ENCODE results near the gene NXPE3. TPM values are rescaled to one million over a fixed set of nuclear protein-coding genes. Genes with fewer than 3 reads are reported as not detected.

The NXPE3 gene
- total and polyA plus RNA-seq, 9 of the 15 experiments (the other 6 are each of a cell fraction or from before 2014, with no cell fraction given) = 0.25 to 2.5 (median 0.95) TPM

DNA sequence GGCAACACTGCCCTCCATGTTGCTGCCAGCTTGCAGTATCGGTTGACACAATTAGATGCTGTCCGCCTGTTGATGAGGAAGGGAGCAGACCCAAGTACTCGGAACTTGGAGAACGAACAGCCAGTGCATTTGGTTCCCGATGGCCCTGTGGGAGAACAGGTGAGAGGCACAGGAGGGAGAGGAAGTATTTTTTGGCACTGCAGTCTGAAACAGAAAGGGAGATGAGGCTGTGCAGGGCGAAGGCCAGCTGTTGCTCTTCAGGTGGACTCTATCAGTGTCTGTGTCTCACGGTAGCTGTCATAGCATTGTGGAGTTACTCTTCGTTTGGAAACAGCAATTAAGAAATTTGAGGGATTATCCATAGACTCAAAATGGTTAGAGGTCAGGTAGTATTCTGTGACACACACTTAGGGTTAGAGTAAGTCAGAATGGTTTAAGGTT lies 78.3 kb downstream of the NXPE3 start:
- H3K9me1 ChIP-seq (ENCODE audit: control insufficient read depth, insufficient read depth, low read length) = no peaks in the 10 kb centered on the region
- no peaks in the 10 kb centered on the region for H4K20me1 ChIP-seq (replicated peaks; ENCODE audit: control insufficient read depth, insufficient read depth, low read length)
- H3K27ac ChIP-seq (ENCODE audit: extremely low read depth, low read depth, low read length) = no peak overlapping the region
- H3K9ac ChIP-seq (ENCODE audit: insufficient read depth in 1 of 2, low read depth in 2 of 2, low read length in 2 of 2) = no peak overlapping the region
- ATAC-seq = no peak
- CTCF ChIA-PET (ENCODE audit: low intra/inter-chr PET ratio) = no interaction called here
- BruUV-seq (replicated peaks) = no TSS peak
- FAIRE-seq = no peak
- WGBS (ENCODE audit: insufficient coverage, low coverage, missing lambda C conversion rate) = 89% methylated on average over 7 of the region's 8 CpGs
- H2AFZ ChIP-seq (ENCODE audit: low read depth, low read length) = no peak overlapping the region
- in situ Hi-C loops (cut with MboI) = no loop called here
- H3K36me3 ChIP-seq (ENCODE audit: control insufficient read depth, insufficient read depth, low read length) = peaks cover 81% of the 10 kb centered on the region
- no peak for TF ChIP-seq ZNF23 (CRISPR knock-in tag; IDR thresholded peaks at IDR 0.05)
- TF ChIP-seq FIP1L1 (IDR thresholded peaks at IDR 0.05; ENCODE audit: low read depth, low read length, poor library complexity, severe bottlenecking) = no peak
- TF ChIP-seq NFATC3 (IDR thresholded peaks at IDR 0.05) = no peak
- TF ChIP-seq CSDE1 (IDR thresholded peaks at IDR 0.05) = no peak
- intact Hi-C loops (cut with micrococcal nuclease) = no loop called here
- no peak for DNase-seq (ENCODE audit: extremely low read depth in 1 of 4, low spot score in 3 of 4)
- no peak overlapping the region for H3K4me3 ChIP-seq
- H3K4me2 ChIP-seq (ENCODE audit: insufficient read depth, low read length) = no peak overlapping the region
- no peaks in the 10 kb centered on the region for H3K27me3 ChIP-seq (ENCODE audit: control insufficient read depth in 2 of 2, insufficient read depth in 2 of 2, low read length in 2 of 2)
- POLR2A ChIA-PET = interaction anchor here (0.6 to 2.0 kb wide), 5 partner anchors 10 to 40 kb away, joined by 3 to 8 read pairs (median 4); no protein-coding TSS in a partner anchor
- no peaks in the 10 kb centered on the region for H3K79me2 ChIP-seq (ENCODE audit: control insufficient read depth, insufficient read depth, low read length)
- no peaks in the 10 kb centered on the region for H3K9me3 ChIP-seq (replicated peaks; ENCODE audit: control insufficient read depth, insufficient read depth, low read depth, low read length)
- no peaks in the 10 kb centered on the region for H3K4me1 ChIP-seq (replicated peaks in 1 of 2; ENCODE audit: control insufficient read depth in 2 of 2, insufficient read depth in 2 of 2, low read length in 2 of 2)

DNA sequence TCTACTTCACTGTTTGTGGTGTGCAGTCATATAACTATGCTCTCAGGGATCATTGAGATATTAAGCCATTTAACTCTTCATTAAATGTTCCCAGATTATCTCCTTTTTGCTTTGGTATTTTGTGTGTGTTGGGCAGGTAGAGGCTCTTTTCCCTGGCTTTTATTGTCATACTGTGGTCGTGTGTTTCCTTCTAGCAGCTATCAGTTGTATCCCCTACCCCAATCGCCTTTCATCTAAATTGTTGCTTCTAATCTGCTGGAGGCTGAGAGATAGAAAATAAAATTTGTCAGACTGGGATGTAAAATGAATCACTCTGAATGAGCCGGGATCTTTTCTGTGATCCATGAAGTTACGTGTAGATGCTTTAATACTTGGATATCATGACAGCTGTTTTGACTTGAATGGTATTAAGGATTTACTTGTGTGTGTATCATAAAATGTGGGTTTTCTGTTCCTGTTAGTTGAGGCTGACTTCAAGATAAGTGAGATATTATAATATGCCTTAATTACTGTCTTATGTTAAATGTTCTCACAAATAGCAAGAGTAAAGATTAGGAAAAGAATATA lies 79.5 kb downstream of the NXPE3 start:
- intact Hi-C loops (cut with micrococcal nuclease) (no loop called here), in situ Hi-C loops (cut with MboI) (no loop called here)
- Histone ChIP-seq H3K79me2 (ENCODE audit: control insufficient read depth, insufficient read depth, low read length) (no peaks in the 10 kb centered on the region), H3K9me1 (ENCODE audit: control insufficient read depth, insufficient read depth, low read length) (no peaks in the 10 kb centered on the region), H3K27ac (ENCODE audit: extremely low read depth, low read depth, low read length) (no peak overlapping the region), H3K4me2 (ENCODE audit: insufficient read depth, low read length) (no peak overlapping the region), H3K4me1 (replicated peaks in 1 of 2; ENCODE audit: control insufficient read depth in 2 of 2, insufficient read depth in 2 of 2, low read length in 2 of 2) (no peaks in the 10 kb centered on the region), H4K20me1 (replicated peaks; ENCODE audit: control insufficient read depth, insufficient read depth, low read length) (no peaks in the 10 kb centered on the region), H3K27me3 (ENCODE audit: control insufficient read depth in 2 of 2, insufficient read depth in 2 of 2, low read length in 2 of 2) (no peaks in the 10 kb centered on the region), H3K9me3 (replicated peaks; ENCODE audit: control insufficient read depth, insufficient read depth, low read depth, low read length) (no peaks in the 10 kb centered on the region), H3K9ac (ENCODE audit: insufficient read depth in 1 of 2, low read depth in 2 of 2, low read length in 2 of 2) (no peak overlapping the region), H3K36me3 (ENCODE audit: control insufficient read depth, insufficient read depth, low read length) (peaks cover 68% of the 10 kb centered on the region), H3K4me3 (no peak overlapping the region), H2AFZ (ENCODE audit: low read depth, low read length) (no peak overlapping the region)
- BruUV-seq (replicated peaks) = no TSS peak
- ChIA-PET CTCF (ENCODE audit: low intra/inter-chr PET ratio) (no interaction called here), POLR2A (interaction anchor here (2.0 kb wide), 2 partner anchors 9 to 10 kb away, joined by 6 to 7 read pairs; partner anchors contain the start of gene NFKBIZ)
- ATAC-seq (no peak), FAIRE-seq (no peak), DNase-seq (ENCODE audit: extremely low read depth in 1 of 4, low spot score in 3 of 4) (no peak)
- 64% methylated on average over 4 of the region's 4 CpGs for WGBS (ENCODE audit: insufficient coverage, low coverage, missing lambda C conversion rate)
- TF ChIP-seq YBX1 (IDR thresholded peaks at IDR 0.05) (no peak), PHTF2 (CRISPR knock-in tag; IDR thresholded peaks at IDR 0.05) (no peak), MCM3 (IDR thresholded peaks at IDR 0.05) (no peak), LCOR (CRISPR knock-in tag; IDR thresholded peaks at IDR 0.05) (no peak), ARID4B (CRISPR knock-in tag; IDR thresholded peaks at IDR 0.05) (no peak)
- TF ChIP-seq, protein P1, sequence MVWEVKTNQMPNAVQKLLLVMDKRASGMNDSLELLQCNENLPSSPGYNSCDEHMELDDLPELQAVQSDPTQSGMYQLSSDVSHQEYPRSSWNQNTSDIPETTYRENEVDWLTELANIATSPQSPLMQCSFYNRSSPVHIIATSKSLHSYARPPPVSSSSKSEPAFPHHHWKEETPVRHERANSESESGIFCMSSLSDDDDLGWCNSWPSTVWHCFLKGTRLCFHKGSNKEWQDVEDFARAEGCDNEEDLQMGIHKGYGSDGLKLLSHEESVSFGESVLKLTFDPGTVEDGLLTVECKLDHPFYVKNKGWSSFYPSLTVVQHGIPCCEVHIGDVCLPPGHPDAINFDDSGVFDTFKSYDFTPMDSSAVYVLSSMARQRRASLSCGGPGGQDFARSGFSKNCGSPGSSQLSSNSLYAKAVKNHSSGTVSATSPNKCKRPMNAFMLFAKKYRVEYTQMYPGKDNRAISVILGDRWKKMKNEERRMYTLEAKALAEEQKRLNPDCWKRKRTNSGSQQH (CRISPR knock-in tag; IDR thresholded peaks at IDR 0.05) = no peak

All from K562 (cell line).